K562 (cell line): Measurements from ENCODE around the gene TMSB10. TPM values are rescaled to one million over a fixed set of nuclear protein-coding genes. Genes with fewer than 3 reads are reported as not detected.

ENCODE experiments used
- ESRRA ChIP-seq: fragments of 450-650 bp; IDR thresholded peaks from 2 replicates; pipeline ENCODE4 v1.6.1; 2014; ENCODE audit warnings: low read depth, mild to moderate bottlenecking, moderate library complexity, borderline replicate concordance
- GTF2F1 ChIP-seq: IDR thresholded peaks from 2 replicates; pipeline ENCODE4 v1.6.1; 2011; ENCODE audit warnings: low read depth, low read length, improper control_type of control experiment
- MTF1 ChIP-seq: fragments of 250-450 bp; sonication (Bioruptor Pico); IDR thresholded peaks from 2 replicates; pipeline ENCODE4 v1.9.0; 2021; ENCODE audit warnings: moderate library complexity, mild to moderate bottlenecking, inconsistent platforms, borderline replicate concordance
- NR3C1 ChIP-seq: sonication (generic); formaldehyde crosslinking; IDR thresholded peaks from 2 replicates; pipeline ENCODE4 v1.8.1; 2022; ENCODE audit warnings: missing genetic modification reagents
- PCBP2 ChIP-seq: fragments of 200-400 bp; formaldehyde crosslinking; IDR thresholded peaks from 2 replicates; pipeline ENCODE4 v1.6.1; 2018; ENCODE audit warnings: low read length, low read depth, mild to moderate bottlenecking, moderate library complexity; ENCODE audit not compliant: poor library complexity, severe bottlenecking
- RBFOX2 ChIP-seq: fragments of 200-400 bp; formaldehyde crosslinking; IDR thresholded peaks from 2 replicates; pipeline ENCODE4 v1.6.1; 2017; ENCODE audit warnings: low read depth, mild to moderate bottlenecking, low read length, moderate library complexity
- SAP30 ChIP-seq: fragments of 200-600 bp; sonication (generic); IDR thresholded peaks from 2 replicates; pipeline ENCODE4 v1.6.1; 2012; ENCODE audit warnings: borderline replicate concordance, low read depth, mild to moderate bottlenecking, moderate library complexity, low read length, control low read depth, inconsistent platforms; ENCODE audit not compliant: insufficient read depth, poor library complexity, severe bottlenecking
- ZKSCAN3 ChIP-seq: fragments of 250-450 bp; sonication (Bioruptor Pico); IDR thresholded peaks from 2 replicates; pipeline ENCODE4 v1.4.0; 2020
- polyA plus RNA-seq, 8 experiments: library from polyadenylated mRNA; depleted of rRNA in 4 of 8; stranded (reverse) in 5 of 8; unstranded in 3 of 8; fragments of >200 nt; fragmentation: Nextera tagmentation in 2 of 8; fragmentation: Illumina TruSeq in 1 of 8; extraction: Ambion mirVana in 2 of 8; extraction: Trizol in 1 of 8; gene quantifications; 2 replicates each; pipeline versions ENCODE4 v1.2.1 to v1.2.3, GENCODE V29; 2011 to 2014; ENCODE audit warnings: inconsistent platforms in 1 of 8, missing spikeins in 1 of 8
- total RNA-seq, 7 experiments: library from RNA; depleted of rRNA in 6 of 7; stranded (reverse); fragments of >200 nt in 6 of 7; fragmentation: Illumina TruSeq in 2 of 7; extraction: Trizol in 2 of 7; gene quantifications; 2 replicates each; pipeline versions ENCODE4 v1.2.1 to v1.2.3, GENCODE V29; 2011 to 2021; ENCODE audit warnings: low replicate concordance in 1 of 7
- TF ChIP-seq, protein P1 (sequence below), 2 experiments: fragments of 450-650 bp; formaldehyde crosslinking in 1 of 2; IDR thresholded peaks; 2 replicates each; pipeline versions ENCODE4 v1.4.0 to v1.6.1; 2014 to 2020; ENCODE audit warnings: mild to moderate bottlenecking in 2 of 2, borderline replicate concordance in 1 of 2, low read depth in 1 of 2
- TF ChIP-seq, protein P2 (sequence below): IDR thresholded peaks from 2 replicates; pipeline ENCODE4 v1.6.1; 2011; ENCODE audit warnings: borderline replicate concordance, low read depth, mild to moderate bottlenecking, moderate library complexity, low read length; ENCODE audit not compliant: insufficient read depth, poor library complexity, severe bottlenecking
- TF ChIP-seq, protein P3 (sequence below), 2 experiments: fragments of 450-650 bp in 1 of 2; sonication (generic) in 1 of 2; formaldehyde crosslinking in 1 of 2; IDR thresholded peaks in 1 of 2; conservative IDR thresholded peaks in 1 of 2; 2 replicates each; pipeline versions ENCODE4 v1.6.1 to v1.8.1; 2016 to 2023; ENCODE audit warnings: mild to moderate bottlenecking in 2 of 2, moderate library complexity in 2 of 2, inconsistent platforms in 1 of 2, missing genetic modification reagents in 1 of 2
- TF ChIP-seq, protein P4 (sequence below): fragments of 450-650 bp; formaldehyde crosslinking; IDR thresholded peaks from 2 replicates; pipeline ENCODE4 v1.4.0; 2020; ENCODE audit warnings: mild to moderate bottlenecking, moderate library complexity
- TF ChIP-seq, protein P5 (sequence below): fragments of 250-450 bp; sonication (Bioruptor Pico); IDR thresholded peaks from 2 replicates; pipeline ENCODE4 v1.6.1; 2021; ENCODE audit warnings: mild to moderate bottlenecking

TMSB10 gene
- total and polyA plus RNA-seq, 9 of the 15 experiments (the other 6 are each of a cell fraction or from before 2014, with no cell fraction given): 382 to 2,226 (median 959) TPM

DNA sequence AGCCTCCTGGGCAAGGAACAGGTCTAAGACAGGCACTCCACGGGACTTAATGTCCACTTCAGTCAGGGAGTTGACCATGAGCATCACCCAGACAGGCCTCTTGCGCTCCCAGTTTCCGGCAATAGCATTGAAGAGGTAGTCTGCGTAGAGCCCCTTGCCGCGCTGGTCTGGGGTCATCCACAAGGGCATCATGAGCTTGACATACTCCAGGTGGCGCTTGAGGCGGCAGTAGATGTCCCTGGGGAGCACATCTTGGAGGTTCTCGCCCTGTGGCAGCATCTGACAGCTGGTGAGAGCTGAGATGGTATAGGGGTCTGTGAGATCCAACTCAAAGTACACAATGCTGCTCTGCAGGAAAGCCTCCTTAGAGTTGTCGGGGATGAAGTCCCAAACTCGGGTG is 35.1 kb upstream of the TMSB10 start (continued):
- TF ChIP-seq, protein P1, sequence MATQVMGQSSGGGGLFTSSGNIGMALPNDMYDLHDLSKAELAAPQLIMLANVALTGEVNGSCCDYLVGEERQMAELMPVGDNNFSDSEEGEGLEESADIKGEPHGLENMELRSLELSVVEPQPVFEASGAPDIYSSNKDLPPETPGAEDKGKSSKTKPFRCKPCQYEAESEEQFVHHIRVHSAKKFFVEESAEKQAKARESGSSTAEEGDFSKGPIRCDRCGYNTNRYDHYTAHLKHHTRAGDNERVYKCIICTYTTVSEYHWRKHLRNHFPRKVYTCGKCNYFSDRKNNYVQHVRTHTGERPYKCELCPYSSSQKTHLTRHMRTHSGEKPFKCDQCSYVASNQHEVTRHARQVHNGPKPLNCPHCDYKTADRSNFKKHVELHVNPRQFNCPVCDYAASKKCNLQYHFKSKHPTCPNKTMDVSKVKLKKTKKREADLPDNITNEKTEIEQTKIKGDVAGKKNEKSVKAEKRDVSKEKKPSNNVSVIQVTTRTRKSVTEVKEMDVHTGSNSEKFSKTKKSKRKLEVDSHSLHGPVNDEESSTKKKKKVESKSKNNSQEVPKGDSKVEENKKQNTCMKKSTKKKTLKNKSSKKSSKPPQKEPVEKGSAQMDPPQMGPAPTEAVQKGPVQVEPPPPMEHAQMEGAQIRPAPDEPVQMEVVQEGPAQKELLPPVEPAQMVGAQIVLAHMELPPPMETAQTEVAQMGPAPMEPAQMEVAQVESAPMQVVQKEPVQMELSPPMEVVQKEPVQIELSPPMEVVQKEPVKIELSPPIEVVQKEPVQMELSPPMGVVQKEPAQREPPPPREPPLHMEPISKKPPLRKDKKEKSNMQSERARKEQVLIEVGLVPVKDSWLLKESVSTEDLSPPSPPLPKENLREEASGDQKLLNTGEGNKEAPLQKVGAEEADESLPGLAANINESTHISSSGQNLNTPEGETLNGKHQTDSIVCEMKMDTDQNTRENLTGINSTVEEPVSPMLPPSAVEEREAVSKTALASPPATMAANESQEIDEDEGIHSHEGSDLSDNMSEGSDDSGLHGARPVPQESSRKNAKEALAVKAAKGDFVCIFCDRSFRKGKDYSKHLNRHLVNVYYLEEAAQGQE (IDR thresholded peaks at IDR 0.05; ENCODE audit: borderline replicate concordance): peak; percentile 66
- TF ChIP-seq, protein P1 (CRISPR knock-in tag; IDR thresholded peaks at IDR 0.05; ENCODE audit: low read depth): no peak
- no peak for TF ChIP-seq GTF2F1
- no peak for TF ChIP-seq PCBP2
- TF ChIP-seq, protein P2, sequence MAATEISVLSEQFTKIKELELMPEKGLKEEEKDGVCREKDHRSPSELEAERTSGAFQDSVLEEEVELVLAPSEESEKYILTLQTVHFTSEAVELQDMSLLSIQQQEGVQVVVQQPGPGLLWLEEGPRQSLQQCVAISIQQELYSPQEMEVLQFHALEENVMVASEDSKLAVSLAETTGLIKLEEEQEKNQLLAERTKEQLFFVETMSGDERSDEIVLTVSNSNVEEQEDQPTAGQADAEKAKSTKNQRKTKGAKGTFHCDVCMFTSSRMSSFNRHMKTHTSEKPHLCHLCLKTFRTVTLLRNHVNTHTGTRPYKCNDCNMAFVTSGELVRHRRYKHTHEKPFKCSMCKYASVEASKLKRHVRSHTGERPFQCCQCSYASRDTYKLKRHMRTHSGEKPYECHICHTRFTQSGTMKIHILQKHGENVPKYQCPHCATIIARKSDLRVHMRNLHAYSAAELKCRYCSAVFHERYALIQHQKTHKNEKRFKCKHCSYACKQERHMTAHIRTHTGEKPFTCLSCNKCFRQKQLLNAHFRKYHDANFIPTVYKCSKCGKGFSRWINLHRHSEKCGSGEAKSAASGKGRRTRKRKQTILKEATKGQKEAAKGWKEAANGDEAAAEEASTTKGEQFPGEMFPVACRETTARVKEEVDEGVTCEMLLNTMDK: no peak
- TF ChIP-seq, protein P3, sequence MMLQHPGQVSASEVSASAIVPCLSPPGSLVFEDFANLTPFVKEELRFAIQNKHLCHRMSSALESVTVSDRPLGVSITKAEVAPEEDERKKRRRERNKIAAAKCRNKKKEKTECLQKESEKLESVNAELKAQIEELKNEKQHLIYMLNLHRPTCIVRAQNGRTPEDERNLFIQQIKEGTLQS (IDR thresholded peaks at IDR 0.05): no peak
- TF ChIP-seq, protein P3 (CRISPR knock-in tag; conservative IDR thresholded peaks at IDR 0.05): no peak
- no peak for TF ChIP-seq MTF1 (CRISPR knock-in tag)
- TF ChIP-seq ESRRA: peak; percentile 91
- no peak for TF ChIP-seq NR3C1 (CRISPR knock-in tag)
- TF ChIP-seq, protein P4, sequence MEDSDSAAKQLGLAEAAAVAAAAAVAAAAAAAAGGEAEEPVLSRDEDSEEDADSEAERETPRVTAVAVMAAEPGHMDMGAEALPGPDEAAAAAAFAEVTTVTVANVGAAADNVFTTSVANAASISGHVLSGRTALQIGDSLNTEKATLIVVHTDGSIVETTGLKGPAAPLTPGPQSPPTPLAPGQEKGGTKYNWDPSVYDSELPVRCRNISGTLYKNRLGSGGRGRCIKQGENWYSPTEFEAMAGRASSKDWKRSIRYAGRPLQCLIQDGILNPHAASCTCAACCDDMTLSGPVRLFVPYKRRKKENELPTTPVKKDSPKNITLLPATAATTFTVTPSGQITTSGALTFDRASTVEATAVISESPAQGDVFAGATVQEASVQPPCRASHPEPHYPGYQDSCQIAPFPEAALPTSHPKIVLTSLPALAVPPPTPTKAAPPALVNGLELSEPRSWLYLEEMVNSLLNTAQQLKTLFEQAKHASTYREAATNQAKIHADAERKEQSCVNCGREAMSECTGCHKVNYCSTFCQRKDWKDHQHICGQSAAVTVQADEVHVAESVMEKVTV (CRISPR knock-in tag): 0 out of 2 replicates have a peak, but pooled peaks have one; percentile 18
- TF ChIP-seq ZKSCAN3: no peak
- TF ChIP-seq, protein P5, sequence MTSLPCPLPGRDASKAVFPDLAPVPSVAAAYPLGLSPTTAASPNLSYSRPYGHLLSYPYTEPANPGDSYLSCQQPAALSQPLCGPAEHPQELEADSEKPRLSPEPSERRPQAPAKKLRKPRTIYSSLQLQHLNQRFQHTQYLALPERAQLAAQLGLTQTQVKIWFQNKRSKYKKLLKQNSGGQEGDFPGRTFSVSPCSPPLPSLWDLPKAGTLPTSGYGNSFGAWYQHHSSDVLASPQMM (CRISPR knock-in tag): no peak
- TF ChIP-seq RBFOX2: no peak
- no peak for TF ChIP-seq SAP30
